ENCODE measurements around the gene SLC30A4.

GRCh38 chr15:45469441-45469840, 53.1 kb downstream of the SLC30A4 start:
- TF ChIP-seq CTCF (IDR thresholded peaks at IDR 0.05): no peak
- no peak for TF ChIP-seq POLR2A (IDR thresholded peaks at IDR 0.05)
